Measurements from ENCODE around the gene AKT1S1.

The AKT1S1 gene

DNA sequence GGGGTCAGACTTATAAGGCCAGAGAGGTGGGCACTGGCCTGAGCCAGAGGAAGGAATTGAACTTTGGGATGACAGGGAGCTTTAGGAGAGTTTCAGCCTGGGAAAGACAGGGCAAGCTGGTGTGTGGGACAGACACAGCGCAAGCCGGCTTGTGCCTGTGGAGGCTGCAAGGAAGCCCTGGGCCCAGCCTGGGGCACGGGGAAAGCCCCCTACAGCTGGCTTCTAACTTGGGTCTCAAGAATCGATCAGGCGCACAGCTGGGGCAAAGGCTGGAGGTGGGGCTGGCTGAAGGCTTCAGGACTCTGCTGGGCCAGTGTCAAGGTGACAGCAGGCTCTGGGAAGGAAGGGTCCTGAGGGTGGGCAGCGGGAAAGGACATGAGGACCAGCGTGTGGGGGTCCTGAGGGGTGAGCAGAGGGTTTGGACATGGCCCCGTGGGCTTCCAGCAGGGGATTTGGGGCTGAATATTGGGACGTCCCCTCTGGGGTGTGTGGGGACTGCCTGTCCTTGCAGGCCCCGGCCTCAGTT is 23.2 kb downstream of the AKT1S1 start:
- no peak for DNase-seq (ENCODE audit: low read depth)

DNA sequence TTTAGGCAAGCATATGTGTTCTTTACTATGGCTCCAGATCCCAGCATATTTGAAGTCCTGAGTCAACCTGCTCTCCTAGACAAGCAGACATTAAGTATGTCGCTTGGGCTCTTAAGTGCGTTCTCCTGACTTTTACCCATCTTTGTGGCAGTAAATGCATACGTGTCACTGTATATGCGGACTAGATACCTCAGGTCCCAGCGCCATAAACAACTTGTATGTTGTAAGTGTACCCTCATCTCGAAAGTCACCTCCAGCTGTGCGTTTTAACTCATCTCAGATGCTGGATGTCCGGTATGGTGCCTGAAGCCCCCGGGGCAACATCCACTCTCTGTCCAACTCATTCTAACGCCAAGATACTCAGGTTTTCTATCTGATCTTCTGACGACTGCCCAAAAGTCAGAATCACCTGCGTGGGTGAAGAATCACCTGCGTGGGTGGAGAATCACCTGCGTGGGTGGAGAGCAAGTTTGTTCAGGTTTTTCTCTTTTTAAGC is 24.5 kb downstream of the AKT1S1 start:
- no peak for DNase-seq (ENCODE audit: low read depth)

DNA sequence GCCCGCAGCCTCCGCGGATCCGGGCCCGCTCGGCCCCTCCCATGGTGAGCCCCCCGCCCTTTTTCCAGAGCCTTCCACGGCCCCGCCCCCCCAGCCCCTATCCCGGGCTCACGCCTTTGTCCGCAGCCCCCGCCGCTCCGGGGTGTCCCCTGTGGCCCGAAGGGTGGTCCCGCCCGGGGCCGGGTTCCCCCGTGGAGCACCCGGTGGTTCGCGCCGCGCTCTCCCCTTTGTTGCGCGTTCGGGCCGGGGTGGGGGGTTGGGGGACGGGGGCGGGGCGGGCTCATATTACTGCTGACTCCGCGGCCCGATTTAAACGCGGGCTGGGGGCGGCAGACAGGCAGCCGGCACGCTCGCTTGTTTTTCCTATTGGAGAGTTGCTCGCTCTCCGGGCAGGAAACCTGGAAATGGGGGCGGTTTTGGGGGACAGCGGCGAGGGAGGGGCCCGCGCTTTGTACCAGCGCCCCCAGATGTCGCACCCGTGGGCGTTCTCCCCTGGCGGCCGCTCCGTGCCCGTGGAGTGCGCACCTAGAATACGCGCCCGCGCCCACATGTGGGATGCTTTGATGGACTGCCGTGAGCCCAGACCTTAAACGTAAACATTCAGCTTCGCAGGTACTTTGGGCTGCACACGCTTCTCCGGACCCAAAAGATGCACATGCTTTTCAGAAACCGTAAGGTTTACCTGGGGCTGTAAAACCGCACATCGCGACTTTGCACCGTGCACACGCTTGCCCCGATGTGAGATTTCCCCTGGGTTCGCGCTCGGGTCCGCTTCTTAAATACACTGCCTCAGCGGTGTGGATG is 25.5 kb downstream of the AKT1S1 start:
- no peak for DNase-seq (ENCODE audit: low read depth)

DNA sequence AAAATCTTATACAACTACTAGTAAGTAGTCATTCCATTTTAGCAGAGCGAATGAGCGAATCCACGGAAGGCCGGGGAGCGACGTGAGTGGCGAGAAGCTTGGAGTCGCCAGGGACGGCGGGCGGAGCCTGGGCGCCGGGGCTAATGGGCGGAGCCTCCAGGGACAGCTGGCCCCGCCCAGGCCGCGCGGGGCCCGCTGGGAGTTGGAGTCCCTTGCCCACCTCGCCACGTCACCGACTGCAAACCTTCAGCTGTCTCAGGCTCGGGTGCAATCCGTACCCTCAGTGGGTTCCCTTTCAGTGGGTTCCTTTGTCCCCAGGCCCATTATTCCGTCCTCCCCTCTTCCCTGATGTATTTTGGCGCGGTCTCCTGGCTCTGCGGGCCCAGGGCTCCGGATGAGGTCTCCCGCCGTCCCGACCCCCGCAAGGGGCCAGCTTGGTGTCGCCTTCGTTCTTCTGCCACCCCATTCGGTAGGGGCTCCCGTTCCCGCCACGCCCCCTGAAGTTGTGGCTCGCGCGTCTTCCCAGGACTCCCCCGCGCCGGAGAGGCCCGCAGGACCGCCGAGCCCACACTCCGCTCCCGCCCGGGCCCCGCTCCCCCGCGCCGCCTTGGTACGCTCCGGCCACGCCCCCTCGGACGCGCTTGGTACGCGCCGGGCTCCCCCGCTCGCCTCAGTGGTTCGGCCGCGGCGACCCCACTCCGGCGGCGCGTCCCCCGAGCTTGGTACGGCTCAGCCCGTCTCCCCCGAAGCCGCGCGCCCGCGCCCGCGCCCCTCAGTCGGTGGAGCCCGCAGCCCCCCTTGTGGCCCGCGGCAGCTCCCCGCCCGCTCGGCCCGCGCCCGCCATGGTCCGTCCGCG is 26.4 kb downstream of the AKT1S1 start, which contains the start of gene PTOV1:
Gene PTOV1, plus strand, starts transcription at position 673 of the 856 bp plus-strand sequence.
- peak; percentile 88 for DNase-seq (ENCODE audit: low read depth)

DNA sequence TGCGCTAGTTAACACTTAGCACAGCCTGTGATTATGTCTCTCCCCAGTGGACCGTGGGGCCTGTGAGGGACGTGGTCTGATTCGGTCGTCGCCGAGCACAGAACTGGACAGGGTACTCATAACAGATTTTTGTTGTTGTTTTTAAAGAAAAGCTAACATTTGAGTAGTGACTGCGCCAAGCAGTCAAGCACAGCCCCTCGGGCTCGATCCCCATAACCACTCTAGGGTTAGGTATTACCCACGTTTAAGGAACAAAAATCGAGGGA is 27.0 kb downstream of the AKT1S1 start:
- DNase-seq (ENCODE audit: low read depth) = no peak

DNA sequence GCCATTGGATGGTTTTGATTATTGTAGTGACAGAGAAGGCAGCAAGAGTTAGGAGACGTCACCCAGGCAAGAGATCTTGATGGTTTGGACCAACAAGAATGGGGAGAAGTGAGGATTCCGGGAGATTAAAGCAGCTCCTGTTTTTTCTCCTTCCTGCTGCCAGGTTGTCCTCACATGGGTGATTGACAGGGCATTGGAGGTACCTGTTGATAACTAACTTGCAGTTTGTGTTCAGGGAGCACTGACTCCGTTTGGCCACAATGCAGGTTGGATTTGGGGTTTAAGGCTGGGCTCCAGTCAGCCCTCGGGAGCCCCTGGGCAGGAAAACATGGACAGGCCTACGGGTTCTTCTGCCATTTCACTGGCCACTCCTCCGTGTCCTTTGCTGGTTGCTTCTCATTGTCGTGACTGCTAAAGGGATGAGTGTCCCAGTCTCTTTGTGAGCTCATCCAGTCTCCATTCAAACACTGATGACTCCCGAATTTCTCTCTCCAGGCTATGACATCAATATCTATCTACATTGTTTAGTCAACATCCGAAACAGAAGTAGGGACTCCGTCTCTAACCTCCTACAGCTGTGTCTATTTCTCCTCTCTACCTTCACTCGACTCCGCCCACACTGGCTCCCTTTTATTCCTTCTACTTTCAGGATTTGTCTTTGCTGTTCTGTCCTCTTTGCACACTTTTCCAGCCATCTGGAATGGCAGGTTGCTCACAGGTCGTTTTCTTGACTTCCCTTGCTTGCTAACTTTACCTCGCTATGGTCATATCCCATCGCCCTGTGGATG is 27.5 kb downstream of the AKT1S1 start:
- no peak for DNase-seq (ENCODE audit: low read depth)

DNA sequence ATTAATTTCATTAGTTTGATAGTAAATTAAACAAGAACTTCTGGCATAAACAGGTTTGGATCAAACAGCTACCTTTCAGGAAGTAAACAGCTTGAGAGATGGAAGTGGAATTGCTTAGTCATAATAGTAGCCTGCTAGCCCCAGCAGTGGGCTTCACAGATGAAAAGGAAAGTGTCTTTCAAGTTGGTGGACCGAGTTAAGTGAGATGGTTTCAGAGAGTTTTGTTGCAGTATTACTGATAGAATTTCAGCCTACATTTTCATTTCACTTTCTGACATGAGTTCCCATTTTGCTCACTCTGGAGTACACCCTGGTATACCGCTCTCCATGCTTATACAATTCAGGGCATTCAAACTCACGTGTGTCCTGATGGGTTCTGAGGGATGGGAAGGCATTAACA is 28.2 kb downstream of the AKT1S1 start:
- DNase-seq (ENCODE audit: low read depth) = no peak

DNA sequence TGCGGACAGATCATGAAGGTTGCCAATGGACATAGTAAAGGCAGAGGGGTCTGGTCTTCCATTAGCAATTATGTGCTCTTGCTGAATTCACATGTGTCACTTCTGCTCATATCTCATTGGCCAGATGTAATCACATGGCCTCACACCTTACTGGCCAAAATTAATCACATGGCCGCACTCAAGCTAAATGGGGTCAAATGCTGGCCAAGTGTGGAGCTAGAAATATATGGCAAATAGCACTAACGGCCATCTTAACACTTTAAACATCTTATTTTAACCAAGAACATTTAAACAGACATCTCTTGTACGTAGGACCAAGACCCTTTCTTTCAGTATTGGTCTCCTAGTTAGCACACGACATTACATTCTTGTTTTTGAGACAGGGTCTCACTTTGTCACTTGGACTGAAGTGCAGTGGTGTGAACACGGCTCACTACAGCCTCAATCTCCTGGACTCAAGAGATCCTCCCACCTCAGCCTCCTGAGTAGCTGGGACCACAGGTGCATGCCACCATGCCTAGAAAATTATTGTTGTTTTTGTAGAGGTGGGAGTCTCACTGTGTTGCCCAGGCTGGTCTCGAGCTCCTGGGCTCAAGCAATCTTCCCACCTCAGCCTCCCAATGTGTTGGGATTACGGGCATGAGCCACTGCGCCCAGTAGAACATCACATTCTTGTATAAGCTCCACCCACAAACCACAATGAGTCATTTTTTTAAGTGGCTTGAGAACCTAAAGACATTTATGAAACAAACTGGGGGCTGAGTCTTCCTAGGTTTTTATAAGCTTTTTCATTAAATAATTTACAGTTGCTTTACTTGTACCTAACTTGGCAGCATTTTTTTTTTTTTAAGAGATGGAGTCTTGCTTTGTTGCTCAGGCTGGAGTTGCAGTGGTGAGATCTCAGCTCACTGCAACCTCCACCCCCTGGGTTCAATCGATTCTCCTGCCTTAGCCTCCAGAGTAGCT is 29.1 kb downstream of the AKT1S1 start:
- peak; percentile 71 for DNase-seq (ENCODE audit: low read depth)

DNA sequence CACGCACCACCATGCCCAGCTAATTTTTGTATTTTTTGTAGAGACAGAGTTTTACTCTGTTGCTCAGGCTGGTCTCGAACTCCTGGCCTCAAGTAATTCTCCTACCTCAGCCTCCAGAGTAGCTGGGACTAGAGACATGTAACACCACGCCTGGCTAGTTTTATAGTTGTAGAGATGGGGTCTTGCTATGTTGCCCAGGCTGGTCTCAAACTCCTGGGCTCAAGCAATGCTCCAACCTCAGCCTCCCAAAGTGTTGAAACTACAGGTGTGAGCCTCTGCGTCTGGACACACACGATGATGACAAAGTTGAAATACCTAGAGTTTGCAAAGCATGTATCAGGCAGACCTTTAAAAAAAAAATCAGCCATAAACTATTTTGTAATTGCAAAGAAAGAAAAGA is 30.7 kb downstream of the AKT1S1 start:
- DNase-seq (ENCODE audit: low read depth) = no peak

DNA sequence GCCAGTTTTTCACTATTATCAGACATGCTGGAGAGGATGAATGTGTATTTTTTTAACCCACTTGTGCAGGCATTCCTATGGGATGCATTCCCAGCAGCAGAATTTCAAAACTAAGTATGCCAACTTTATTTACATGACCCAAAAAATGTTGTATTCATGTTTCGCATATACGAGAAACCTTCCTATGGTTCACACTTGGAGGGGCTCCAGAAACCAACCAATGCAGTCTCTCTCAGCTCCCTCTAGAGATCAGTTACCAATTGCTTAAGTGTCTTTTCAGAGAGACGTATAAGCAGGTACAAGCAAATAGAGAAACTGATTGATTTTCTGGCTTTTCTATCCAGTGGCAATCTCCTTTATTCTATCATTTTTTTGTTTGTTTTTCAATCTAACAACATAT is 31.7 kb downstream of the AKT1S1 start:
- peak; percentile 49 for DNase-seq (ENCODE audit: low read depth)

DNA sequence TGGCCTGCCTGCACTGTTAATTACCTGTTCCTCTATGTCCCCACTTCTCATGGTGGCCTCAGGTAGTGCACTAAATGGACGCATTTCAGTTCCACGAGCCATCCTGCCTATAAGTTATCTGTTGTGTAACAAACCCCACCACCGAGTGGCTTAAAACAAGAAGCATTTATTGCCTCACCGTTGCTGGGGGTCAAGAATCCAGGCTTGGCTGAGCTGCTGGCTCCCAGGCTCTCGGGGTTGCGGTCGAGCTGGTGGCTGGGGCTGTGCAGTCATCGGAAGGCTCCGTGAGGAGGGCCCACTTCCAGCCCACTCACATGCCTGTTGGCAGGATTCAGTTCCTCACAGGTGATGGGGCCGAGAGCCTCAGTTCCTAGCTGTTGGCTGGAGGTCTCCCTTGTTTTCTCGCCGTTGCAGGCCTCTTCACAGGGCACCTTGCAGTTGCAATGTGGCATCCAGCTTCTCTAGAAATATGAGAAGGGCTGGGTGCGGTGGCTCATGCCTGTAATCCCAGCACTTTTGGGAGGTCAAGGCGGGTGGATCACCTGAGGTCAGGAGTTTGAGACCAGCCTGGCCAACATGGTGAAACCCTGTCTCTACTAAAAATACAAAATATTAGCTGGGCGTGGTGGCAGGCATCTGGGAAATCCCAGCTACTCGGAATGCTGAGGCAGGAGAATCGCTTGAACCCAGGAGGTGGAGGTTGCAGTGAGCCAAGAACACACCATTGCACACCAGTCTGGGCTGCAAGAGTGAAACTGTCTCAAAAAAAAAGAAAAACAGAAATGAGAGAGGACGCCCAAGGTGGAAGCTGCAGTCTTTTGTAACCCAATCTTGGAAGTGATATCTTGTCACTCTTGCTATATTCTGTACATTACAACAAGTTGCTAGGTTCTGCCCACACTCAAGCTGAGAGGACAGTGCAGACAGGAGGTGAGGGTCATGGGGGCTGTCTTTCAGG is 32.7 kb downstream of the AKT1S1 start:
- DNase-seq (ENCODE audit: low read depth) = no peak

DNA sequence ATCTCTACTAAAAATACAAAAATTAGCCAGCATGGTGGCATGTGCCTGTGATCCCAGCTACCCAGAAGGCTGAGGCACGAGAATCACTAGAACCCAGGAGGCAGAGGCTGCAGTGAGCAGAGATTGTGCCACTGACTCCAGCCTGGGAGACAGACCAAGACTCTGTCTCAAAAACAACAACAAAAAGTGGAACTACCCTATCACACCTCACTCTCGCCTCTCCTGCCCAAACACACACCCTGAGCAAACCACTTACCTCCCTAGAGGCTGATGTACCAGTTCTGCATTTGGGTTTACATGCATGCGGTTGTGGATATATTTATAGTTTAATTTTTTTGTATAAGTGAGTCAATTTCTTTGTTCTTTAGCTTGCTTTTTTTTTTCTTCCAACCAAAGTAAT is 33.9 kb downstream of the AKT1S1 start:
- no peak for DNase-seq (ENCODE audit: low read depth)

DNA sequence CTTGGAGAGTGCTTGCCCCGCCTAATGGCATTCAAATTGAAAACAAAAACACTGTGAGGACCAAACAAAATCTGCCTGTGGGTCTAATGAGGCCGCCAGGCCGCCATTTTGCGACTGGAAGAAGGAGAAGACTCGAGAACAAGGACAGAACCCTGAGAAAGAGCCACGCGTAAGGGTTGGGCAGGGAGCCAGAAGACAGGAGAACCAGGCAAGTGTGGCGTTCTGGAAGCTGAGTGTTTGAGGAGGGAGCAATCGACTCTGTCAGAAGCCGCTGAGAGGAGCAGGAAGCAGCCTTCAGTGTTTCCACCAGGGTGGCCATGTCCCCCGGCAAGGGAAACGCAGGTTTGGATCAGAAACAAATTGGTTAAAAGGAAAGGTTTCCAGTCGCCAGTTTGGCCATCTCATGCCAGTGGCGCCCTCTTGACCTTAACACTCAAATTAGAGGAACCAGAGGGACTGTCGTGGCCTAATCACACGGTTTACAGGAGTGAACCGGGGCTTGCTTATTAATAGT is 36.4 kb downstream of the AKT1S1 start:
- DNase-seq (ENCODE audit: low read depth) = no peak

DNA sequence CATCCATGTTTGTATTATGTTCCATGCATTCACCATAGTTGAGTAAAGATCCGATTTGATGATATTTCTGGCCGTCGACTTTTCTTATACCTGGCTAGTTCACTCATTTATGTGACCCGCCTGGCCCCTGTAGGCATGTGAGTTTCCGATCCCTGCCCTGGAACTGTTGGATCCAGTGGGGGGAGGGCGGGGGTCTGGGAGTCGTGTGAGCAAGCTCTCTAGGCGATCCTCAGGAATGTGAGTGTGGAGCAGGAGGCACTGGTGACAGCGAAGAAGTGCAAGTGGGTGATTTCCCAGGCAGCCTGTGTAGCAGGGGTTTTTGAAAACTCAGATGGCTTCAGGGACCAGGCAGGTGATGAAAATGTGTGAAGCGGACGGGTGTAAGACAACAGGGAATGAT is 36.8 kb downstream of the AKT1S1 start:
- DNase-seq (ENCODE audit: low read depth) = no peak

DNA sequence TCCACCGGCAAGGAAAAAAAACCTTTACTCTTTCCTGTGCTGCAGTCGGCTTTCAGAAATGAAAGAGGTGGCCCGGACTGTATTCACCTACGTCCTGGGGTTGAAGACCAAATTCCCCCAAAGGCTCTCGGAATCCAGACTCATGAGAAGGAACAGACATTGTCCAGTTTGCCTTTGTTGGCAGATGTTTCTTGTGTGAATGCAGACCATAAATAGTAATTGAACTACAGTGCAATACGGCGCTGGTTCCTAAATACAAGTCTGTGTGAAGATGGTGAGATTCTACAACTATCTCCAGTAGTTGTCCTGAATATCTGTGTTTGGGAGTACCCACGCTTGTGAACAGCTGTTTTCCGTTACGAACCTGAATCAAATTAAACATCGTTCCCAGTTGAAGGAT is 37.4 kb downstream of the AKT1S1 start:
- no peak for DNase-seq (ENCODE audit: low read depth)

DNA sequence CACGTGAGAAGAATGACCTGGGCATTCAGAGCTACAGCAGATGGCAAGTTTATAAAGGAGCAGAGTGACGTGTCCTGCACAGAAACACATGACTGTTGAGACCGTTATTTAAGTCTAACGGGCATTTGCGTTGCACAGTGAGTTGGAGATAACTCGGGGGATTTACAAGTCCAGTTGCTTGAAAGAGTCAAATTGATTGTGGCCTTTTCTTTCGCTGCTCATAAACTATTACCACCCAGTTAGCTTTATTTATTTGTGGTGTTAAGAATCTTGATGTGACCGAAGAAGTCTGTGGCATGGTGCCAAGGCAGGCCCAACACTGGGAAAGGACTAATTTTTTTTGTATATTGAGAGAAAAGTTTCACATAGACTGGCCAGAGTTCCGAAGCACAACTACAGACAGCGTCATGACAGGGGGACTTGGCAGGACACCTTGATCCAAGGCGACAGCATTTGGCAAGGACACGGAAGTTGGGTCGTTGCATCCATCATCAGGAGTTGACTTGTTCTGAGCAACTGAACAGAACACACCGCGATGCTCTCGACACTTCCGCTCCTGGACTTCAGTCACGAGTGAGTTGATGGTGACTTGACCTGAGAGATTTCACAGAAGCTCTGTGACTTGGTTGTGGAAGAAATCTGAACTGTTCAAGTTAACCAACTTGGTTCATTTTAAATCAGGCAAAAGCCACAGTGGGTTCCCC is 38.1 kb downstream of the AKT1S1 start:
- DNase-seq (ENCODE audit: low read depth) = no peak

DNA sequence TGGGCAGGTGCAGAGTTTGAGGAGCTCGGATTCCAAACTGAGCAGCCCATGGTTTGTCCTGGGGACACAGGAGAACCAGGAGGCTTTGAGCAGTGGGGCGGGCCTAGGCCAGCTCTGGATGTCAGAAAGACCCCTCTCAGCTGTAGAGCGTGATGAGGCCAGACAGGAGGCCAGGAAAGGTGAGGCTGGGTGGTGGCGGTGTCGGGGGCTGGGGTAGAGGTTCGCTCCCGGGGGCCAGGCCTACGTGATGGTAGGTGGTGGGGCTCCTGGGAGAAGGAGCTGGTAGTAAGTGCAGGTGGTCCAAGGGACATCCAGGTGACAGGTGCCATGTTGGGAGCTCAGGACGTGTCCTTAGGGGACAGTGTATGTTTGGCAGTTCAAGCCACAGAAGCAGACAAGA is 39.7 kb downstream of the AKT1S1 start:
- DNase-seq (ENCODE audit: low read depth) = no peak

DNA sequence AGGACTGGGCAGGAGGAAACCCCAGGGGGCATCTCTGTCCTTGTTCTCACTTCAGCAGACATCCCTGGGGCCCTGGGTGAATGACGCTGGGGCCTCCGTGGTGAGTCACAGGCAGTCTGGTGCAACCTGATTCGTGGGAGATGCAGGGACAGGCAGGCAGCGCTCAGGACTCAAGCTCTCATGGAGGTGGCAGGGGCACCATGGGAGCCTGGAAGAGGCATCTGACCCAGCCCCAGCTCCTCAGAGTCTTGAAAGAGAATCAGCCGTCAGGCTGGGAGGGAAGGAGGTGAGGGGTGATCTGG is 40.2 kb downstream of the AKT1S1 start:
- no peak for DNase-seq (ENCODE audit: low read depth)

Measured in fibroblast of gingiva (primary cell).